Keratinocyte (primary cell): ENCODE data around the gene SP140.
"Not testable (repeated sequence)": the region's sequence is repeated elsewhere in the genome, so short reads cannot be mapped to it uniquely, and the experiment has no call there.

Source experiments
- CTCF ChIP-seq, 3 experiments: IDR thresholded peaks in 1 of 3; conservative IDR thresholded peaks in 1 of 3; optimal IDR thresholded peaks in 1 of 3; 2 replicates in 2 of 3; 3 replicates in 1 of 3; pipeline versions ENCODE3 to v1.5.1; 2011; ENCODE audit warnings: low read length in 3 of 3, mild to moderate bottlenecking in 3 of 3, moderate library complexity in 2 of 3, control low read depth in 1 of 3, inconsistent platforms in 1 of 3; ENCODE audit not compliant: insufficient read depth in 2 of 3; ENCODE audit errors: extremely low read depth in 1 of 3
- EZH2 ChIP-seq: IDR thresholded peaks from one replicate; pipeline ENCODE4 v1.6.1; 2012; ENCODE audit warnings: inconsistent platforms, mild to moderate bottlenecking, low read length, moderate library complexity

GRCh38 chr2:230264945-230265344 is 39.4 kb downstream of the SP140 start:
- not testable (repeated sequence) for TF ChIP-seq CTCF (optimal IDR thresholded peaks at IDR 0.05 in 1 of 3, IDR thresholded peaks at IDR 0.05 in 1 of 3, conservative IDR thresholded peaks at IDR 0.05 in 1 of 3; ENCODE audit: extremely low read depth in 1 of 3, insufficient read depth in 2 of 3, low read length in 3 of 3); EZH2
